ENCODE results near the gene TMEM88.
A peak's percentile ranks its signal among the peaks of the same experiment; 100 is the strongest.
"Not testable (repeated sequence)": the region's sequence is repeated elsewhere in the genome, so short reads cannot be mapped to it uniquely, and the experiment has no call there.

Gene TMEM88

GRCh38 chr17:7854851-7855659, at the start of gene TMEM88:
TSS of gene TMEM88 (plus strand) at chr17:7855066. CDS start at chr17:7855075, 9 bp downstream.
- peak; percentile 39 to 44 for DNase-seq

GRCh38 chr17:7806587-7806986, 48.3 kb upstream of the TMEM88 start:
- DNase-seq, result no peak

- no peak for DNase-seq
Observed at GRCh38 chr17:7807206-7807605, 47.7 kb upstream of the TMEM88 start.

GRCh38 chr17:7809086-7809790, 45.6 kb upstream of the TMEM88 start:
- no peak for DNase-seq

GRCh38 chr17:7809791-7810343, 45.0 kb upstream of the TMEM88 start:
- not testable (repeated sequence) for DNase-seq

- no peak for DNase-seq
Observed at GRCh38 chr17:7811251-7811650, 43.6 kb upstream of the TMEM88 start.

- no peak for DNase-seq
Observed at GRCh38 chr17:7814969-7815368, 39.9 kb upstream of the TMEM88 start.

GRCh38 chr17:7816926-7817642, 37.8 kb upstream of the TMEM88 start:
- no peak for DNase-seq

- no peak for DNase-seq
Observed at GRCh38 chr17:7817643-7817964, 37.3 kb upstream of the TMEM88 start.

- no peak for DNase-seq
Observed at GRCh38 chr17:7818026-7818425, 36.8 kb upstream of the TMEM88 start.

GRCh38 chr17:7818746-7819645, 35.9 kb upstream of the TMEM88 start:
- no peak for DNase-seq

- DNase-seq, result no peak
Observed at GRCh38 chr17:7820231-7820630, 34.6 kb upstream of the TMEM88 start.

- no peak for DNase-seq
Observed at GRCh38 chr17:7822126-7822525, 32.7 kb upstream of the TMEM88 start.

GRCh38 chr17:7823581-7824001, 31.3 kb upstream of the TMEM88 start:
- DNase-seq, result no peak

GRCh38 chr17:7824021-7824924, 30.6 kb upstream of the TMEM88 start:
- no peak for DNase-seq

GRCh38 chr17:7825206-7825990, 29.5 kb upstream of the TMEM88 start:
- no peak for DNase-seq

- no peak for DNase-seq
Observed at GRCh38 chr17:7830616-7831015, 24.2 kb upstream of the TMEM88 start.

- no peak for DNase-seq
Observed at GRCh38 chr17:7831233-7831632, 23.6 kb upstream of the TMEM88 start.

- DNase-seq, result no peak
Observed at GRCh38 chr17:7832431-7832830, 22.4 kb upstream of the TMEM88 start.
